CD4-positive, alpha-beta T cell treated with Interleukin-2 at 100 ng/mL for 4 hours (primary cell): Measurements from ENCODE around the gene MBD3.

Experiments used
- DNase-seq: peaks from one replicate; pipeline ENCODE4 v3.0.0-alpha.2; 2020; ENCODE audit warnings: low spot score

The MBD3 gene

DNA sequence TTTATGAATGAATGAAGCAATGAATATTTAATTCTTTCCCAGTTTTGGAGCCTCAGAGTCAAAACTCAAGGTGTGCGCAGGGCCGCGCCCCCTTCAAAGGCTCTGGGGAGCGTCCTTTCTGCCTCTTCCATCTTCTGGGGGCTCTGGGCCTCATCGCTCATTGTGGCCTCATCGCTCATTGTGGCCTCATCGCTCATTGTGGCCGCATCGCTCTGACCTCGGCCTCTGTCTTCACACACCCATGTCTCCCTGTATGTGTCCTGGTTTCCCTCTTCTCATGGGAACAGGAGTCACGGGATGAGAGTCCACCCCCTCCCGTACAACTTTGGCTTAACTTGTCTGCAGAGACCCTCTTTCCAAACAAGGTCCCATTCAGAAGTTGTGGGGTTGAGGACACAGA, 21.3 kb downstream of the MBD3 start:
- DNase-seq, result no peak

GRCh38 chr19:1570836-1571235, 21.8 kb downstream of the MBD3 start:
- DNase-seq, result no peak

DNA sequence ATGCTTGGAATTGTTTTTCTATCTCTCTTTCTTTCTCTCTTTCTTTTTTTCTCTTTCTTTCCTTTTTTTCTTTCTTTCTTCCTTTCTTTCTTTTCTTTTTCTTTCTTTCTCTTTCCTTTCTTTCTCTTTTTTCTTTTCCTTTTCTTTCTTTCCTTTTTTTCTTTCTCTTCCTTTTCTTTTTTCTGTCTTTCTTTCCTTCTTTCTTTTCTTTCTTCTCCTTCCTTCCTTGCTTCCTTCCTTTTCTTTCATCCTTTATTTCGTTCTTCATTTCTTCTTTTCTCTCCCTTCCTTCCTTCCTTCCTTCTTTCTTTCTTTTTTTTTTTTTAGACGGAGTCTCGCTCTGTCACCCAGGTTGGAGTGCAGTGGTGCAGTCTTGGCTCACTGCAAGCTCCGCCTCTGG, 22.7 kb downstream of the MBD3 start:
- DNase-seq, result no peak

GRCh38 chr19:1568320-1569019, 24.2 kb downstream of the MBD3 start, which contains the start of gene MEX3D:
TSS of gene MEX3D (minus strand) at chr19:1568325. CDS start at chr19:1568058, 267 bp downstream.
- peak; percentile 77 for DNase-seq

GRCh38 chr19:1567848-1568227, 24.8 kb downstream of the MBD3 start:
- DNase-seq, result no peak

GRCh38 chr19:1567116-1567847, 25.4 kb downstream of the MBD3 start:
- no peak for DNase-seq

GRCh38 chr19:1566392-1567115, 26.1 kb downstream of the MBD3 start:
- no peak for DNase-seq

- DNase-seq, result no peak
Observed at GRCh38 chr19:1563251-1563650, 29.4 kb downstream of the MBD3 start.

GRCh38 chr19:1561236-1561842, 31.3 kb downstream of the MBD3 start:
- no peak for DNase-seq

DNA sequence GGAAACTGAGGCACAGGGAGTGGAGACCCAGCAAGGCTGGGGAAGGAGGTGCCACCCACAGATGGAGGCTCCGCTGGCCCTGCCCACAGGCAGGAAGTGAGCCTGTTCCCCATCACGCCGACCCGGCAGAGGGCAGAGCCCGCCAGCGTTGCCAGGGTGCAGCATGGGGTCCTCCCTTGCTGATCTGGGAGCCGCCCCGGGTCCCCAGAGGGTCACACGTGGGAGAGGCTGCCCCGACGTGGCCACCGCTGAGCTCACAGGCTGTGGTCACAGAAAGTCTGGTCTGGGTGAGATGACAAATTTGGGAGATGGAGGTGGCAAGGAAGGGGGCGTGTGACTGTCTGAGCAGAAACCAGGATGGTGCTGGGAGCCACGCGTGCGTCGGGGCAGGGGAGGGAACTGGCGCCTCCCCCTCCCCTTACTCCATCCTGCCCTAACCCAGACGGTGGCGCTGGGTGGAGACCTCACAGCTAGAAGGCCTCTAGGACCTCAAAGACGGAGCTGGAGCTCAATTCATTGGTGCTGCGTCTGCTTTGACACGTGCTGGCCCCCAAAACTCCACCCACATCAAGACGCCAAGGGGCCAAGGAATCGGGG, 32.3 kb downstream of the MBD3 start:
- DNase-seq, result no peak

- DNase-seq, result no peak
Observed at GRCh38 chr19:1558552-1558951, 34.1 kb downstream of the MBD3 start.

- no peak for DNase-seq
Observed at GRCh38 chr19:1556390-1557070, 36.1 kb downstream of the MBD3 start.

- DNase-seq, result no peak
Observed at GRCh38 chr19:1555487-1556389, 36.9 kb downstream of the MBD3 start.

GRCh38 chr19:1554968-1555367, 37.7 kb downstream of the MBD3 start:
- no peak for DNase-seq

DNA sequence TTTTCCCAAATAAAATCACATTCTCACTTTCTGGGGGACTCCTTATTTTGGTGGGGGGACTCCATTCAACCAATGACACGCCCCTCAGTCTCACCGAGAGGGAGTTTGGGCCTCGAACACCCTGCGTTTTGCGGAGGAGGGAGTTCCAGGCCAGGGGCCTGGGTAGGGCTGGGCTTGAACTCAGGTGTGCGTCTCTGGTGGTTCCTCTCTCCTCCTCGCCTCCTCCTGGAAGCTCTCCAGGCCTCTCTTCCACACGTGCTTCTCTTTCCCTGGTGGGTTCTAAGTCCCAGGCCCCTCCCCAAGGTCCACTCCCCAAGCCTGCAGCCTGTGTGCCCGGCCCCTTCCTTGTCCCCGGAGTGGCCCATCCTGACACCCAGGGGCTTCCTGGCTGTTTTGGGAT, 39.2 kb downstream of the MBD3 start:
- DNase-seq, result no peak

- no peak for DNase-seq
Observed at GRCh38 chr19:1551068-1552040, 41.3 kb downstream of the MBD3 start.

- DNase-seq, result no peak
Observed at GRCh38 chr19:1549332-1549945, 43.2 kb downstream of the MBD3 start.

DNA sequence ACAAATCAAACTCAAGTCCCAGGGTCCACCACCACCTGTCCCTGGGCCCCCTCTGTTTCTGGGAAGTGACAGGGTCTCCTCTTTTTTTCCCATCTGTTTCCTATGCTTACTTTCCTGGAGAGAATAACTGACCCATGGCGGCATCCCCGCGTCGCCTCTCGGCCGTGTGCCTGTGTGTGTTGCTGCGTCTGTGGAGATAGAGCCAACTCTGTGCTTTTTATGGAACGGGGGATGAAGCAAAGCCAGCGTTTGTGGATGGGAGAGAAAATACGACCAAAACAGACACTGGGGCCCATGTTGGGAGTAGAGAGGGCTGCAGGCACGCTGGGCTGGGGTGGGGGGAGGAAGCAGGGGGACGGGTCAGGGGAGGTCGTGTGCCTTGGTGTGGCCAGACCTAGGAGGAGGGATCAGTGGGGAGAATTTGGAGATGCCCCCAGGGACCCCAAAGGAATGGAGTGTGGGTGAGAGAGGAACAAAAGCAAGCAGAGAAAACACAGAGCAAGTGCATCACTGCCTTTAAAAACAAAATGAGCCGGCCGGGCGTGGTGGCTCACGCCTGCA, 52.2 kb downstream of the MBD3 start:
- DNase-seq, result no peak
